ENCODE measurements around the gene SDE2. TPM values are rescaled to one million over a fixed set of nuclear protein-coding genes. Genes with fewer than 3 reads are reported as not detected.
"Not testable (repeated sequence)": the region's sequence is repeated elsewhere in the genome, so short reads cannot be mapped to it uniquely, and the experiment has no call there.

SDE2 gene
- total and polyA plus RNA-seq, 8 donors, result 4.0 to 40.2 (median 8.2) TPM

DNA sequence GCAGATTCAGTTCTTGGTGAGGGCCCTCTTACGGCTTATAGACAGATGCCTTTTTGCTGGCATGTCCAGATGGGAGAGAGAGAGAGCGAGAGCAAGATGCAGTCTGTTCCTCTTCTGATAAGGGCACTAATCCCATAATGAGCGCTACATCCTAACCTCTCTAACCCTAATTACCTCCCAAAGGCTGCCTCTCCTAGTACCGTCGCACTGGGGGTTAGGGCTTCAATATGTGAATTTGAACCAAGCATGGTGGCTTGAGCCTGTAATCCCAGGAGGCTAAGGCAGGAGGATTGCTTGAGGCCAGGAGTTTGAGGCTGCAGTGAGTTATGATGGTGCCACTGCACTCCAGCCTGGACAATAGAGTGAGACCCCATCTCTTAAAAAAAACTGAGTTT is 10.5 kb upstream of the SDE2 start:
- no peaks in the 10 kb centered on the region for H3K9me3 ChIP-seq
- no peaks in the 10 kb centered on the region for H3K4me1 ChIP-seq
- H3K4me3 ChIP-seq, result no peak overlapping the region
- intact Hi-C loops (cut with DNase I; ENCODE audit: low total_unique reads), result no loop called here
- no peaks in the 10 kb centered on the region for H3K27me3 ChIP-seq
- no peak for DNase-seq
- TF ChIP-seq EP300 (IDR thresholded peaks at IDR 0.05) (no peak), POLR2AphosphoS5 (IDR thresholded peaks at IDR 0.05) (no peak), POLR2A (IDR thresholded peaks at IDR 0.05) (no peak)
- TF ChIP-seq, protein P1, sequence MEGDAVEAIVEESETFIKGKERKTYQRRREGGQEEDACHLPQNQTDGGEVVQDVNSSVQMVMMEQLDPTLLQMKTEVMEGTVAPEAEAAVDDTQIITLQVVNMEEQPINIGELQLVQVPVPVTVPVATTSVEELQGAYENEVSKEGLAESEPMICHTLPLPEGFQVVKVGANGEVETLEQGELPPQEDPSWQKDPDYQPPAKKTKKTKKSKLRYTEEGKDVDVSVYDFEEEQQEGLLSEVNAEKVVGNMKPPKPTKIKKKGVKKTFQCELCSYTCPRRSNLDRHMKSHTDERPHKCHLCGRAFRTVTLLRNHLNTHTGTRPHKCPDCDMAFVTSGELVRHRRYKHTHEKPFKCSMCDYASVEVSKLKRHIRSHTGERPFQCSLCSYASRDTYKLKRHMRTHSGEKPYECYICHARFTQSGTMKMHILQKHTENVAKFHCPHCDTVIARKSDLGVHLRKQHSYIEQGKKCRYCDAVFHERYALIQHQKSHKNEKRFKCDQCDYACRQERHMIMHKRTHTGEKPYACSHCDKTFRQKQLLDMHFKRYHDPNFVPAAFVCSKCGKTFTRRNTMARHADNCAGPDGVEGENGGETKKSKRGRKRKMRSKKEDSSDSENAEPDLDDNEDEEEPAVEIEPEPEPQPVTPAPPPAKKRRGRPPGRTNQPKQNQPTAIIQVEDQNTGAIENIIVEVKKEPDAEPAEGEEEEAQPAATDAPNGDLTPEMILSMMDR (IDR thresholded peaks at IDR 0.05), result no peak
- no peak overlapping the region for H3K27ac ChIP-seq
- WGBS, 5 donors, result 91 to 98% (median 94%) methylated on average over 5 of the region's 5 CpGs
- no peaks in the 10 kb centered on the region for H3K36me3 ChIP-seq

DNA sequence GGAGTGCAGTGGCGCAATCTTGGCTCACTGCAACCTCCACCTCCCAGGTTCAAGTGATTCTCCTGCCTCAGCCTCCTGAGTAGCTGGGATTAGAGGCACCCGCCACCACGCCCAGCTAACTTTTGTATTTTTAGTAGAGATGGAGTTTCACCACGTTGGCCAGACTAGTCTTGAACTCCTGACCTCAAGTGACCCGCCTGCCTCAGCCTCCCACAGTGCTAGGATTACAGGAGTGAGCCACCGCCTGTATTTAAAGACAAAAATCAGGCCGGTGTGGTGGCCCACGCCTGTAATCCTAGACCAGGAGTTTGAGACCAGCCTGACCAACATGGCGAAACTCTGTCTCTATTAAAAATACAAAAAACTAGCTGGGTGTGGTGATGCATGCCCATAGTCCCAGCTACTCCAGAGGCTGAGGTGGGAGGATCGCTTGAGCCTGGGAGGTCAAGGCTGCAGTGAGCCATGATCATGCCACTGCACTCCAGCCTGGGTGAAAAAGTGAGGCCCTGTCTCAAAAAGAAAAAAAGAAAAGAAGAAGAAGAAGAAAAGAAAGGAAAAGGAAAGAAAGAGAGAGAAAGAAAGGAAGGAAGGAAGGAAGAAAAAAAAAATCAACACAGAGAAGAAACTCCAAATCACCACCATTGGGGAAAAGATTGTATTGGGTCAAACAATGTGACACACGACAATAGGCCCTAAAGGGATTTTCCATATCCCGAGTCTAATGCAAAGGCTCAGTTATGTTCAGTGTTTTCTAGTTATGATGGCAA is 8.2 kb upstream of the SDE2 start:
- H3K4me3 ChIP-seq; H3K4me1 ChIP-seq; intact Hi-C loops (cut with DNase I; ENCODE audit: low total_unique reads); DNase-seq; H3K9me3 ChIP-seq; H3K36me3 ChIP-seq; H3K27me3 ChIP-seq; H3K27ac ChIP-seq: not testable (repeated sequence)
- WGBS, 5 donors, result 89 to 93% (median 90%) methylated on average over 12 of the region's 12 CpGs

DNA sequence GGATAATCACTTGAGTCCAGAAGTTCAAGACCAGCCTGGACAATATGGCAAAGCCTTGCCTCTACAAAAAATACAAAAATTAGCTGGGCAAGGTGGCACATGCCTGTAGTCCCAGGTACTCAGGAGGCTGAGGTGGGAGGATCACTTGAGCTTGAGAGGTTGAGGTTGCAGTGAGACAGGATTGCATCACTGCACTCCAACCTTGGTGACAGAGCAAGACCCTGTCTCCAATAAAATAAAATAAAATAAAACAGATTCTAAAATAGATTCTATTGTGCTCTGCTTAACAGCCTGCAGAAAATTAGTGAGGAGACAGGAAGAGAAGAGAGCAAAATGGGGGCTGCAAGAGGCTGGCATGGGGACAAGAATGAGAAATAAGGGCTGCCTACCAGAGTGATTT is 7.5 kb upstream of the SDE2 start:
- TF ChIP-seq POLR2AphosphoS5 (IDR thresholded peaks at IDR 0.05) (no peak), POLR2A (IDR thresholded peaks at IDR 0.05) (no peak), EP300 (IDR thresholded peaks at IDR 0.05) (no peak)

DNA sequence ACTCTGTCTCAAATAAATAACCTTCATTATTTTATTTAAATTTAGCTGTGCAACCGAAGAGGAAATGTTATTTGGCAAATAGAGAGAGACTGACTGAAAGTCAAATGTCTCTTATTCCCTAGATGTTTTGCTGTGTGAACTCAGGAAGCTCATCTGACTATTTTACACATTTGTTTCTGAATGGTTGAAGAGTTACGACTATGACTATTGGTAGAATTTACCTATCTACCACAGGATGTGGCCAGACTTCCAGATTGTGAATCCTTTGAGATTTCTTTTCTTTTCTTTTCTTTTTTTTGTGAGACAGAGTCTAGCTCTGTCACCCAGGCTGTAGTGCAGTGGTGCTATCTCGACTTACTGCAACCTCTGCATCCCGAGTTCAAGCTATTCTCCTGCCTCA is 5.3 kb upstream of the SDE2 start:
- Histone ChIP-seq H3K36me3 (no peaks in the 10 kb centered on the region), H3K27ac (no peak overlapping the region), H3K4me1 (peaks cover 9 to 35% (median 16%) of the 10 kb centered on the region in 4 donors), H3K4me3 (no peak overlapping the region), H3K9me3 (no peaks in the 10 kb centered on the region), H3K27me3 (no peaks in the 10 kb centered on the region)
- intact Hi-C loops (cut with DNase I; ENCODE audit: low total_unique reads), result no loop called here
- WGBS, 5 donors, result 80 to 88% (median 87%) methylated on average over 4 of the region's 4 CpGs
- DNase-seq, result no peak
- no peak for TF ChIP-seq EP300 (IDR thresholded peaks at IDR 0.05)
- TF ChIP-seq POLR2AphosphoS5 (IDR thresholded peaks at IDR 0.05), result no peak
- TF ChIP-seq, protein P1 (IDR thresholded peaks at IDR 0.05), result no peak
- no peak for TF ChIP-seq POLR2A (IDR thresholded peaks at IDR 0.05)

More for the DNA sequence above, 7.5 kb upstream of the SDE2 start:
- intact Hi-C loops (cut with DNase I; ENCODE audit: low total_unique reads), result no loop called here
- no peak overlapping the region for H3K4me3 ChIP-seq
- no peaks in the 10 kb centered on the region for H3K27me3 ChIP-seq
- H3K27ac ChIP-seq, result no peak overlapping the region
- H3K4me1 ChIP-seq, result peaks cover 0 to 14% (median 5%) of the 10 kb centered on the region in 4 donors
- H3K36me3 ChIP-seq, result no peaks in the 10 kb centered on the region
- DNase-seq, result no peak
- no peaks in the 10 kb centered on the region for H3K9me3 ChIP-seq

DNA sequence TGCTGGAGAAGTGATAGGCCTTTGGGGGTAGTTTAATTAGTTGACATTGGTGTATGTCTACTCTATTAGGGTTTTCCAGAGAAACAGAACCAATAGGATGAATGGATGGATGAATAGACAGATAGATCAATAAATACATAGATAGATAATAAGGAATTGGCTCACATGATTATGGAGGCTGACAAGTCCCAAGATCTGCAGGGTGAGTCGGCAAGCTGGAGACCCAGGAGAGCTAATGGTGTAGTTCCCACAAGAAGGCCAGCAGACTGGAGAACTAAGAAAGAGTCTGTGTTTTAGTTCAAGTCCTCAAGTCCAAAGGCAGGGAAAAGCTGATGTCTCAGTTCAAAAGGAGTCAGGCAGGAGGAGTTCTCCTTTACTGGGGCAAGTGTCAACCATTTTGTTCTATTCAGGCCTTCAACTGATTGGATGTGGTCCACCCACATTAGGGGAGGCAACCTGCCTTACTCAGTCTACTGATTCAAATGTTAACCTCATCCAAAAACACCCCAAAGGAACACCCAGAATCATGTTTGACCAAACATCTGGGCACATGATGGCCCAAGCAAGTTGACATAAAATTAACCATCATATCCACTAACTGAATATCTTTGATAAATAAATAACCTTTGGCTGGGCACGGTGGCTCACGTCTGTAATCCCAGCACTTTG is 4.5 kb upstream of the SDE2 start:
- H3K27ac ChIP-seq, result peak overlapping the region in 3 of 5 donors; percentile 94 to 99 (median 99)
- no peaks in the 10 kb centered on the region for H3K9me3 ChIP-seq
- intact Hi-C loops (cut with DNase I; ENCODE audit: low total_unique reads), result no loop called here
- 90 to 97% (median 93%) methylated on average over 2 to 3 of the region's 3 CpGs for WGBS, 5 donors
- no peak for DNase-seq
- H3K4me3 ChIP-seq, result no peak overlapping the region
- no peaks in the 10 kb centered on the region for H3K36me3 ChIP-seq
- no peaks in the 10 kb centered on the region for H3K27me3 ChIP-seq
- TF ChIP-seq POLR2AphosphoS5 (IDR thresholded peaks at IDR 0.05), result no peak
- TF ChIP-seq, protein P1 (IDR thresholded peaks at IDR 0.05), result no peak
- no peak for TF ChIP-seq POLR2A (IDR thresholded peaks at IDR 0.05)
- no peak for TF ChIP-seq EP300 (IDR thresholded peaks at IDR 0.05)
- peaks cover 9 to 36% (median 16%) of the 10 kb centered on the region in 4 donors for H3K4me1 ChIP-seq
